Karpas-422 (cell line): Measurements from ENCODE around the gene PRSS2. TPM values are rescaled to one million over a fixed set of nuclear protein-coding genes. Genes with fewer than 3 reads are reported as not detected.
"Not testable (repeated sequence)": the region's sequence is repeated elsewhere in the genome, so short reads cannot be mapped to it uniquely, and the experiment has no call there.

ENCODE experiments used
- DNase-seq: peaks from one replicate; pipeline ENCODE4 v3.0.0-alpha.2; 2015
- H2AFZ ChIP-seq: fragments of 200-600 bp; sonication (generic); 2 replicates; pipeline ENCODE4 v1.6.1; 2014; ENCODE audit warnings: antibody characterized with exemption, low read length, mixed read lengths
- H3K27ac ChIP-seq: fragments of 200-600 bp; sonication (generic); 2 replicates; pipeline ENCODE4 v1.5.1; 2014; ENCODE audit warnings: mild to moderate bottlenecking, low read length, moderate library complexity
- H3K27me3 ChIP-seq: fragments of 200-600 bp; sonication (generic); 2 replicates; pipeline ENCODE4 v1.6.1; 2014; ENCODE audit warnings: low read length, mixed read lengths
- H3K36me3 ChIP-seq: fragments of 200-600 bp; sonication (generic); 2 replicates; pipeline ENCODE4 v1.6.1; 2014; ENCODE audit warnings: low read length, mixed read lengths; ENCODE audit not compliant: insufficient read depth
- H3K4me1 ChIP-seq: fragments of 200-600 bp; sonication (generic); 2 replicates; pipeline ENCODE4 v1.6.1; 2014; ENCODE audit warnings: mild to moderate bottlenecking, low read length, mixed read lengths
- H3K4me2 ChIP-seq: fragments of 200-600 bp; sonication (generic); 2 replicates; pipeline ENCODE4 v1.6.1; 2014; ENCODE audit warnings: low read length, low read depth, mild to moderate bottlenecking; ENCODE audit not compliant: poor library complexity, severe bottlenecking
- H3K4me3 ChIP-seq: fragments of 200-600 bp; sonication (generic); 2 replicates; pipeline ENCODE4 v1.5.1; 2014; ENCODE audit warnings: mild to moderate bottlenecking, antibody characterized with exemption, low read length, mixed read lengths
- H3K79me2 ChIP-seq: fragments of 200-600 bp; sonication (generic); 2 replicates; pipeline ENCODE4 v1.6.1; 2014; ENCODE audit warnings: mild to moderate bottlenecking, low read length, mixed read lengths
- H3K9ac ChIP-seq: fragments of 200-600 bp; sonication (generic); 2 replicates; pipeline ENCODE4 v1.6.0; 2014; ENCODE audit warnings: low read length
- H3K9me2 ChIP-seq: fragments of 200-600 bp; sonication (generic), shearing (Covaris generic); replicated peaks from 2 replicates; pipeline ENCODE4 v1.6.0; 2014; ENCODE audit warnings: mild to moderate bottlenecking, low read length, moderate library complexity; ENCODE audit not compliant: insufficient read depth
- H3K9me3 ChIP-seq: fragments of 300-700, 200-600 bp; sonication (generic); 2 replicates; pipeline ENCODE4 v1.6.1; 2014; ENCODE audit warnings: low read length, mixed read lengths
- H4K20me1 ChIP-seq: fragments of 200-600 bp; sonication (generic); 2 replicates; pipeline ENCODE4 v1.6.1; 2014; ENCODE audit warnings: mild to moderate bottlenecking, antibody characterized with exemption, low read length, low read depth; ENCODE audit not compliant: insufficient read depth
- total RNA-seq: library from RNA; depleted of rRNA; stranded (reverse); fragments of >200 nt; shearing (Covaris generic); gene quantifications from 2 replicates; pipeline ENCODE4 v1.2.3, GENCODE V29; 2014; ENCODE audit warnings: low replicate concordance

The PRSS2 gene
- total RNA-seq, 1 experiment from 2014 or later = not detected

- no peaks in the 10 kb centered on the region for H3K36me3 ChIP-seq
- no peak overlapping the region for H3K4me3 ChIP-seq
- no peak overlapping the region for H2AFZ ChIP-seq
- no peak overlapping the region for H3K27ac ChIP-seq
- no peaks in the 10 kb centered on the region for H3K4me1 ChIP-seq
- H3K27me3 ChIP-seq = no peaks in the 10 kb centered on the region
- H3K9me3 ChIP-seq = no peaks in the 10 kb centered on the region
- no peaks in the 10 kb centered on the region for H3K9me2 ChIP-seq
- H3K4me2 ChIP-seq = no peak overlapping the region
- no peak overlapping the region for H3K9ac ChIP-seq
- no peak for DNase-seq
- H4K20me1 ChIP-seq = no peaks in the 10 kb centered on the region
- no peaks in the 10 kb centered on the region for H3K79me2 ChIP-seq
Measured at GRCh38 chr7:142745745-142746144, 25.0 kb upstream of the PRSS2 start.

- Histone ChIP-seq H3K27me3 (no peaks in the 10 kb centered on the region), H3K36me3 (no peaks in the 10 kb centered on the region), H3K4me2 (no peak overlapping the region), H3K9me2 (no peaks in the 10 kb centered on the region), H4K20me1 (no peaks in the 10 kb centered on the region), H3K4me3 (no peak overlapping the region), H3K9me3 (no peaks in the 10 kb centered on the region), H3K79me2 (no peaks in the 10 kb centered on the region), H2AFZ (no peak overlapping the region), H3K4me1 (no peaks in the 10 kb centered on the region), H3K27ac (no peak overlapping the region), H3K9ac (no peak overlapping the region)
- DNase-seq = no peak
Measured at GRCh38 chr7:142746264-142746663, 24.5 kb upstream of the PRSS2 start.

GRCh38 chr7:142748410-142748809 lies 22.4 kb upstream of the PRSS2 start:
- H3K9me3 ChIP-seq, H3K4me1 ChIP-seq, DNase-seq, H3K79me2 ChIP-seq, H3K27ac ChIP-seq, H2AFZ ChIP-seq, H3K27me3 ChIP-seq, H4K20me1 ChIP-seq, H3K4me2 ChIP-seq, H3K4me3 ChIP-seq, H3K9ac ChIP-seq, H3K9me2 ChIP-seq, H3K36me3 ChIP-seq: not testable (repeated sequence)

GRCh38 chr7:142749218-142749993 lies 21.4 kb upstream of the PRSS2 start, which contains the start of gene PRSS1:
Gene PRSS1, plus strand, starts transcription at chr7:142749472. Its CDS starts 13 bp downstream, at chr7:142749485.
- H3K79me2 ChIP-seq = no peaks in the 10 kb centered on the region
- DNase-seq = no peak
- no peak within 1 kb of the TSS for H2AFZ ChIP-seq
- H3K27ac ChIP-seq = no peak within 1 kb of the TSS
- H3K27me3 ChIP-seq = no peaks in the 10 kb centered on the region
- H3K4me3 ChIP-seq = no peak within 1 kb of the TSS
- no peaks in the 10 kb centered on the region for H3K4me1 ChIP-seq
- H3K4me2 ChIP-seq = no peak within 1 kb of the TSS
- H3K9ac ChIP-seq = no peak within 1 kb of the TSS
- no peaks in the 10 kb centered on the region for H3K9me2 ChIP-seq
- H4K20me1 ChIP-seq = no peaks in the 10 kb centered on the region
- no peaks in the 10 kb centered on the region for H3K9me3 ChIP-seq
- no peaks in the 10 kb centered on the region for H3K36me3 ChIP-seq

- Histone ChIP-seq H3K9me3 (no peaks in the 10 kb centered on the region), H2AFZ (no peak overlapping the region), H3K9me2 (no peaks in the 10 kb centered on the region), H3K27me3 (no peaks in the 10 kb centered on the region), H4K20me1 (no peaks in the 10 kb centered on the region), H3K79me2 (no peaks in the 10 kb centered on the region), H3K9ac (no peak overlapping the region), H3K4me2 (no peak overlapping the region), H3K4me3 (no peak overlapping the region), H3K27ac (no peak overlapping the region), H3K36me3 (no peaks in the 10 kb centered on the region), H3K4me1 (no peaks in the 10 kb centered on the region)
- no peak for DNase-seq
Measured at GRCh38 chr7:142750321-142750938, 20.3 kb upstream of the PRSS2 start.

- H3K4me2 ChIP-seq, H3K36me3 ChIP-seq, H3K9me2 ChIP-seq, H3K9me3 ChIP-seq, H2AFZ ChIP-seq, DNase-seq, H3K4me1 ChIP-seq, H4K20me1 ChIP-seq, H3K9ac ChIP-seq, H3K79me2 ChIP-seq, H3K27me3 ChIP-seq, H3K4me3 ChIP-seq, H3K27ac ChIP-seq: not testable (repeated sequence)
Measured at GRCh38 chr7:142751526-142752175, 19.1 kb upstream of the PRSS2 start.

GRCh38 chr7:142752376-142753225 lies 18.2 kb upstream of the PRSS2 start:
- Histone ChIP-seq H3K79me2 (no peaks in the 10 kb centered on the region), H3K27ac (no peak overlapping the region), H4K20me1 (no peaks in the 10 kb centered on the region), H3K36me3 (no peaks in the 10 kb centered on the region), H3K4me1 (no peaks in the 10 kb centered on the region), H3K9me3 (no peaks in the 10 kb centered on the region), H3K9me2 (no peaks in the 10 kb centered on the region), H3K4me2 (no peak overlapping the region), H2AFZ (no peak overlapping the region), H3K4me3 (no peak overlapping the region), H3K27me3 (no peaks in the 10 kb centered on the region), H3K9ac (no peak overlapping the region)
- no peak for DNase-seq

GRCh38 chr7:142753366-142753765 lies 17.4 kb upstream of the PRSS2 start:
- H3K79me2 ChIP-seq = no peaks in the 10 kb centered on the region
- H3K27me3 ChIP-seq = no peaks in the 10 kb centered on the region
- no peak overlapping the region for H3K9ac ChIP-seq
- H3K4me1 ChIP-seq = no peaks in the 10 kb centered on the region
- H3K4me3 ChIP-seq = no peak overlapping the region
- no peak overlapping the region for H2AFZ ChIP-seq
- no peaks in the 10 kb centered on the region for H3K36me3 ChIP-seq
- H4K20me1 ChIP-seq = no peaks in the 10 kb centered on the region
- DNase-seq = no peak
- no peaks in the 10 kb centered on the region for H3K9me2 ChIP-seq
- H3K27ac ChIP-seq = no peak overlapping the region
- no peaks in the 10 kb centered on the region for H3K9me3 ChIP-seq
- H3K4me2 ChIP-seq = no peak overlapping the region
